GM21529 (cell line): Measurements from ENCODE around the gene RNFT1.
"Not testable (repeated sequence)": the region's sequence is repeated elsewhere in the genome, so short reads cannot be mapped to it uniquely, and the experiment has no call there.

Experiments used
- ATAC-seq: cut with Tn5 transposase; IDR thresholded peaks from one replicate; pipeline ENCODE4 v1.9.1; 2021; ENCODE audit not compliant: unreplicated experiment

The RNFT1 gene, protein sequence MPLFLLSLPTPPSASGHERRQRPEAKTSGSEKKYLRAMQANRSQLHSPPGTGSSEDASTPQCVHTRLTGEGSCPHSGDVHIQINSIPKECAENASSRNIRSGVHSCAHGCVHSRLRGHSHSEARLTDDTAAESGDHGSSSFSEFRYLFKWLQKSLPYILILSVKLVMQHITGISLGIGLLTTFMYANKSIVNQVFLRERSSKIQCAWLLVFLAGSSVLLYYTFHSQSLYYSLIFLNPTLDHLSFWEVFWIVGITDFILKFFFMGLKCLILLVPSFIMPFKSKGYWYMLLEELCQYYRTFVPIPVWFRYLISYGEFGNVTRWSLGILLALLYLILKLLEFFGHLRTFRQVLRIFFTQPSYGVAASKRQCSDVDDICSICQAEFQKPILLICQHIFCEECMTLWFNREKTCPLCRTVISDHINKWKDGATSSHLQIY

DNA sequence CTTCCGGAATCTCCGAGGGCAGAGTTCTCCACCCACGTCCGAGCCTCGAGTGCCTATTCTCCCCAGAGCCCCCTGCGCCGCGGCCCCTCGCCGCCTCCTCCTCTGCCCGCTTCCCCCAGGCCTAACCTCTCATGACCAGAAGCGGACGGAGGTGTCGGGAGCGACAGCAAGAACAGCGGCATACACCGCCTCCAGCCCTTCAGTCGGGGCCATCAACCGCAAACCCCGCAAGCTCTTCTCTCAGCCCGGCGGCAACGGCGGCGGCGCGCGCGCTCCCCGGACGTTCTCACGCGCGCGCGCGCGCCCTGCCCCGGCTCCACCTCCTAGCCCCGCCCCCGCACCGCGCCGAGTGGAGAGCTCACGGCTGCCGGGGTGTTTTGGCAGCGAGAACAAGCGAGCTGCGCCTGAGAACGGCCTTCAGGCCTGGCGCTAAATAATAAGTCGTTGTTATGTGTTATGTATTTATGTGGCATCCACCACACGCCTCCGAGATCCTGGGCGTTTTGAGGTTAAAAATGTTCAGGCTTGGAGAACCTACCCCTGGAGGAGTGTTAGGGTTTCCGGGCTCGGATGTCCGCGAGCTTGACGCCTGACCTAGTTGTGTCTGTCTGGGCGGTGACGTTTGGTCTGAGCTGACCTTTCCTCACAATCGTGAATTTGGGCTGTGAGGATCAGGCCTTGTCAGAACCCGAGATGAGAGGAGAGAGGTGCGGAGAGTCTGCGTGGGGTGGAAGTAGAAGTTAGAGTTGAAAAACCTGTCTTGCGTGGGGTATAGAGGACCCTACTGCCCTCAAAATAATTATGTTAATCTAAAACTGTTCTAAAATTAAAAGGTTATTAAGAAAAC, at the start of gene RNFT1:
Gene RNFT1 (minus strand): TSS at position 259 of the 847 bp plus-strand sequence. CDS start 77 bp downstream, at position 182.
- peak; percentile 77 for ATAC-seq

GRCh38 chr17:60009326-60009725, 44.8 kb upstream of the RNFT1 start:
- ATAC-seq, result not testable (repeated sequence)

DNA sequence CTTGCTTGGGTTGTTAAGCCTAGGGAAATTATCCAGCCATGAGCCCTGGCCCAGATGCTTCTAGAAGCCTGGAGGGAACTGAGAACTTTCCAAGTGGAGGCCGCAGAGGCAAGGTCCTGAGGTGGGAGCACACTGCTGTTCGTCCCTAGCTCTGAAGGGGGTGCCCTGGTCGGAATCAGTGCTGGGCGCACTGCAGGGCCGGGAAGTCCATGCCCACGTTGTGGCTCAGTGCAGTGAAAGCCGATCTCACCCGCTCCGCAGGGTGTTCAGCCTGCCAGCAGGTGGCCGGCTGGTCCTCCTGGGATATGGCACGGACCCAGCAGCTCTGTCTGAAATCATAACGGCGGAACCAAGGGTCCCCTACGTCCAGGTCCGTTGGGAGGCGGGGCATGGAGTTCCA, 43.8 kb upstream of the RNFT1 start:
- not testable (repeated sequence) for ATAC-seq

- ATAC-seq, result no peak
Observed at GRCh38 chr17:60006160-60006559, 41.6 kb upstream of the RNFT1 start.

- ATAC-seq, result not testable (repeated sequence)
Observed at GRCh38 chr17:60004561-60004960, 40.0 kb upstream of the RNFT1 start.

DNA sequence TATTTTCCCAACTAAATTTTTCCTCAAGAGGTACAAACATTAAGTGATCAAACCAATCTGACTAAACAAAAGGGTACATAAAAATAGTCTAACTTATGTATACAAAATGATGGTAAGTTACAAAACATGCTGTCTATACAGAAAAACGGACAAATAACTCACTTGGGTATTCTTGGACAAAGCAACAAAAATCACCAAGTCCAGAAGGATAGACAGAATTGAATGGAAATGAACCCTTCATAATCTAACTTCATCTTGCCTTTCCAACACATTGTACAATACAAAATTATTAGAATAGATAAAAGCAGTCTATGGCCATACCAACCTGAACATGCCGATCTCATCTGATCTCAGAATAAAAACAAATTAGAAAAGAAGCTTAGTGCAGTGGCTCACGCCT, 37.9 kb upstream of the RNFT1 start:
- not testable (repeated sequence) for ATAC-seq

DNA sequence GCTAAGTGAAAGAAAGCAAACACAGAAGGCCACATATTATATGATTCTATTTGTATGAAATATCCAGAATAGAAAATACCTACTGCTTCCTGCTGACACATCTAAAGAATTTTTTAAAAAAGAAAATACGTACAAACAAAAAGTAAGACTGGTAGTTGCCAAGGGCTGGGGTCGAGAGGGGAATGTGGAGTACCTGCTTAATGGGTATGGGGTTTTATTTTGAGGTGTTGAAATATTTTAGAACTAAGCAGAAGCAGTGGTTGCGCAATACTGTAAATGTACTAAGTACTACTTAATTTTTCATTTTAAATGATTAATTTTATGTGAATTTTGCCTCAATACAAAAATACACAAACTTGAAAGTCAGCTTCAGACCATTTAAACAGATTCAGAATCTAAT, 32.1 kb upstream of the RNFT1 start:
- ATAC-seq, result not testable (repeated sequence)

GRCh38 chr17:59975166-59975565, 10.6 kb upstream of the RNFT1 start:
- not testable (repeated sequence) for ATAC-seq

- ATAC-seq, result not testable (repeated sequence)
Observed at GRCh38 chr17:59973483-59973882, 8.9 kb upstream of the RNFT1 start.

DNA sequence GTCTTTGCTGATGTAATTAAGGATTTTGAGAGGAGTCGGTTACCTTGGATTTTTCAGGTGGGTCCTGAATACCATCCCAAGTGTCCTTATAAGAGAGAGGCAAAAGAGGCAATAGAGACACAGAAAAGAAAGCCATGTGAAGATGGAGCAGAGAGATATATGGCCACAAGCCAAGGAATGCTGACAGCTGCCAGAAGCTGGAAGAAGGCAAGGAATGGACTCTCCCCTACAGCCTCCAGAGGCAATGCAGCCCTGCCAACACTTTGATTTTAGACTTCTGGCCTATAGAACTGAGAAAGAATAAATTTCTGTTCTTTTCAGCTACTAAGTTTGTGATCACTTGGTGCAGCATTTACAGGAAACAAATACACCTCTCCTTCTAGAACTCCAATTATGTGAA, 8.2 kb upstream of the RNFT1 start:
- ATAC-seq, result no peak

DNA sequence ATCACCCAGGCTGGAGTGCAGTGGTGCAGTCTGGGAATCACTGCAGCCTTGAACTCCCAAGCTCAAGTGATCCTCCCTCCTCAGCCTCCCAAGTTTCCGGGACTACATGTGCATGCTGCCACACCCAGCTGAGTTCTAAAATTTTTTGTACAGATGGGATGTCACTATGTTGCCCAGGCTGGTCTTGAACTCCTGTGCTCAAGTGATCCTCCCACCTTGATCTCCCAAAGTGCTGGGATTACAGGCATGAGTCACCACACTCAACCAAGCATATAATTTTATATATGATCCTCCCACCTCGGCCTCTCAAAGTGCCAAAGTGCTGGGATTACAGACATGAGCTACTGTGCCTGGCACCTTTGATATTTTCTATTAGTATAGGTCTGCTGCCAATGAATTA, 7.2 kb upstream of the RNFT1 start:
- not testable (repeated sequence) for ATAC-seq

- peak; percentile 48 for ATAC-seq
Observed at GRCh38 chr17:59963738-59964481, 630 bp downstream of the RNFT1 start.

DNA sequence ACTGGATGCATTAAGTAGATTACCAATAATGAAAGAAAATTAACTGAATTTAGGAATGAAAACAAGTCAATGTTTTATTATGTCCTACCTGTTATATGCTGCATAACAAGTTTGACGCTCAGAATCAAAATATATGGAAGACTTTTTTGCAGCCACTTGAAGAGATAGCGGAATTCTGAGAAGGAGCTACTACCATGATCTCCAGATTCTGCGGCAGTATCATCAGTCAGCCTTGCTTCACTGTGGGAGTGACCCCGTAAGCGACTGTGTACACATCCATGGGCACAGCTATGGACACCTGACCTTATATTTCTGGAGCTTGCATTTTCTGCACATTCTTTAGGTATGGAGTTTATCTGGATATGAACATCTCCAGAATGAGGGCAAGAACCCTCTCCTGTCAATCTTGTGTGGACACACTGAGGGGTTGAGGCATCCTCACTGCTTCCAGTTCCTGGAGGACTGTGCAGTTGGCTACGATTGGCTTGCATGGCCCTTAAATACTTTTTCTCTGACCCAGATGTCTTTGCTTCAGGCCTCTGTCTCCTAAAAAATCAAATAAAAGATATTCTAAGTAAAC, 1.7 kb downstream of the RNFT1 start:
- no peak for ATAC-seq

GRCh38 chr17:59959574-59959973, 5.0 kb downstream of the RNFT1 start:
- not testable (repeated sequence) for ATAC-seq

GRCh38 chr17:59954856-59955255, 9.7 kb downstream of the RNFT1 start:
- no peak for ATAC-seq

GRCh38 chr17:59950049-59950448, 14.5 kb downstream of the RNFT1 start:
- no peak for ATAC-seq

GRCh38 chr17:59947310-59947709, 17.2 kb downstream of the RNFT1 start:
- ATAC-seq, result not testable (repeated sequence)

DNA sequence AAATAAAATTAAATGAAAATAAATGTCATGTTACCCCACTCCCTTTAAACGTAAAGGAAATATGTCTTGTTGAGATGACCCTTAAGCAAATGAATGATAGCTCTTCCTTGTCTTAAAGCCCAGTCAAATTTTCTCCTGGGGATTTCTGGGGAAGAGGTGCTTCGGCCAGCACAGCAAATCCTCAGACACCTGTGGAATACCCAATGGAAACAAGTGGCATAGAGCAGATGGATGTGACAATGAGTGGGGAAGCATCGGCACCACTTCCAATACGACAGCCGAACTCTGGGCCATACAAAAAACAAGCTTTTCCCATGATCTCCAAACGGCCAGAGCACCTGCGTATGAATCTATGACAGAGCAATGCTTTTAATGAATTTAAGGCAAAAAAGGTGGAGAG, 18.1 kb downstream of the RNFT1 start:
- not testable (repeated sequence) for ATAC-seq

DNA sequence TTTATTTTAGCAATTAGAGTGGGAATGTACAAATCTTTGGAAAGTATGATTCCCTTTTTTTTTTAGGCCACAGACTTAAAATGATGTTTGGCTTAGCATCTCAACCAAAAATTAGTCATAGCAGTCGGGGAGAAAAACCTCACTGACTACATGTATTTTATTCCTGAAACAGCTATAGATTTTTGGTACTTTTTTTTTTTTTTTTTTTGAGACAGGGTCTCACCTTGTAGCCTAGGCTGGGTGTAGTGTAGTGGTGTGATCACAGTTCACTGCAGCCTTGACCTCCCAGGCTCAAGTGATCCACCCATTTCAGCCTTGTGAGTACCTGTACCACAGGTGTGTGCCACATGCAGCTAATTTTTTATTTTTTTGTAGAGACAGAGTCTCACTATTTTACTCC, 23.4 kb downstream of the RNFT1 start:
- ATAC-seq, result no peak

DNA sequence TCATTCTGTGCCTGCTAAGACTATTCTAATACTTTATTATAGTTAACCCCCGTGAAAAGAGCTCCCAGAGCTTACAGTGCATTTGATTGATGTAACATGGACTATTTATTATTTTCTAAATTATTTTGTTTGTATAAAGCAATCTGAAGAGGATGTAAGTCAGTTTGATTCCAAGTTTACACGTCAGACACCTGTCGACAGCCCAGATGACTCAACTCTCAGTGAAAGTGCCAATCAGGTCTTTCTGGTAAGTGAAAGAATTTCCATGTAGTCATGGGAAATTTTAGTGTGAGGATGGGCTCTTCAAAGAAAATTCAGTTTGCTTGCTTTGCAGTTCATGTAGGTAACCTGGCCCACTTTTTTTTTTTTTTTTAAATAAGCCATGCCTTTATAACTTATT, 23.8 kb downstream of the RNFT1 start:
- ATAC-seq, result not testable (repeated sequence)

DNA sequence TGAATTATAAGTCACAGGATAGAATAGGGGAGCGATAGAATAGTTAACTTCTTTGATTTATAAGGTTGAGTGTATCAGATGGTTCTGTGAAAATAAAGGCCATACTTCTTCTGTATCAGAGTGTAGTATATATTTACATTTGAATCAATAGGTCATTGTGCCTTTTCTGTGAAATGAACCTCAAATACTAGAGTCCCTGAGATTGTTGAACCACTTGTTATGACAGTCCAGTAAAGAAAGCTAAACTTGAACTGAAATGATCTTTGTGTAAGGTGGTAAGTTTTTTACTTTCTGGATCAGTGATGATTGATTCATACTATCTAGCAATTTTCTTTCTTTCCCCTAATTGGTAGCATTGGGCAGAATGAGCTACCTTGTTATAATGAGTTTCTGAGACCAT, 31.2 kb downstream of the RNFT1 start:
- not testable (repeated sequence) for ATAC-seq
